Raji (cell line): ENCODE data around the gene SNRPB2.
A peak's percentile ranks its signal among the peaks of the same experiment; 100 is the strongest.

Source experiments
- POLR2A ChIP-seq: IDR thresholded peaks from 2 replicates; pipeline ENCODE4 v1.6.1; 2011; ENCODE audit warnings: low read depth, low read length, control low read depth; ENCODE audit not compliant: insufficient read depth

Gene SNRPB2

GRCh38 chr20:16729565-16730460 lies at the start of gene SNRPB2:
Gene SNRPB2, plus strand, starts transcription at chr20:16730026. Its CDS starts 1,677 bp downstream, at chr20:16731703.
- TF ChIP-seq POLR2A, result peak; percentile 85

DNA sequence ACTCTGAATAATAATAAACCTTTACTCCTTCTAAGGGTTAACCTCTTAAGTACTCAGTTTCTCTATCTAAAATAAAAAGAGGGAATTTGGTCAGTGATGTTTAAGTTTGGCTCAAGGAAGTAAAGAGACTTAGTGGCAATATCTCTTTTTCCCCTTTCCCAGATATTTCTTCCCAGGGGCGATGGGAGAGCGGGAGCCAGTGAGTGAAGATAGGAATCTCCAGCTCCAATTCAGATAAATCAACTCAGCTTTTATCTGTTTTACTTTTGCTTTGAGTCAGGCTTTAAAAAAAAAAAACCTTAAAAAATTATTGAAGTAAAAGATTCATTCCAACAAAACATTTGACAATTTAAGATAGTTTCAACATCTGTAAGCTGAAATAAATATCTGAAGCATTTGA lies 45.4 kb upstream of the SNRPB2 start:
- no peak for TF ChIP-seq POLR2A

DNA sequence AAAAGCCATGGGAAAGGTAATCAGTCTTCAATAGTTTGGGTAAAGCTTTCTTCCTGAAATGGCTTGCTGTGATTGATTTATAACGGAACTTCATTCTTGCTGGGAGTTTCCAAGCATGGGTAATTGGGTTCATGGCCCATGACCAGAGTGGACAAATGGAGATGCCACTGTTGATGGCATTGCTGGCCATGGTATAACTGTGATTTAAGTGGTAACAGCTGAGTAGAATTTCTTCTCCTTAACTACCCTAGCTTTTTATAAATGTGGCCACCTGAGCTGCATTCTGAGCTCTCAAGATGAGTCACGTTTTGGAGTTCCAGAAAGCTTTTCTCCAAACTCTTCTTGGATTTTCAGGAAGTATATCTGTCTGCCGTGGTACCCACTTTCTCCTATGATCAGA lies 39.9 kb upstream of the SNRPB2 start:
- no peak for TF ChIP-seq POLR2A

- TF ChIP-seq POLR2A, result no peak
Measured at GRCh38 chr20:16691381-16691780, 38.4 kb upstream of the SNRPB2 start.

DNA sequence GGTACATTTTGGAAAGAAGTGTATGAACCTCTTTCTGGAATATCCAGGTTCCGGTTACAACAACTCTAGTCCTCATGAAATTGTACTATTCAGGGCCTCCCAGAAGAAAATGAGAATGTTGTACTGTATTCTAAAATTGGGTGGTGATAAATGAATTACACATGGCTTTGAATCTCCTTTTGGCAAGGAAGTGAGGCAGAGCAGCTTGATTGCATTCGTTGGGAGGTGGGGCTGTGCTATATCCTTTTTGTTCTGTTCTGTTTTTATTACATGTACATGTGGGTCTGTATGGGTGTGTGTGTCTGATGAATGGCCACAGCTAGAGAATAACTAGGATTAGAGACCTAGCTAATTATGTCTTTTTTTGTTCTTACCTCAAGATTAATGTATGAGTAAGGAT lies 37.8 kb upstream of the SNRPB2 start:
- no peak for TF ChIP-seq POLR2A

DNA sequence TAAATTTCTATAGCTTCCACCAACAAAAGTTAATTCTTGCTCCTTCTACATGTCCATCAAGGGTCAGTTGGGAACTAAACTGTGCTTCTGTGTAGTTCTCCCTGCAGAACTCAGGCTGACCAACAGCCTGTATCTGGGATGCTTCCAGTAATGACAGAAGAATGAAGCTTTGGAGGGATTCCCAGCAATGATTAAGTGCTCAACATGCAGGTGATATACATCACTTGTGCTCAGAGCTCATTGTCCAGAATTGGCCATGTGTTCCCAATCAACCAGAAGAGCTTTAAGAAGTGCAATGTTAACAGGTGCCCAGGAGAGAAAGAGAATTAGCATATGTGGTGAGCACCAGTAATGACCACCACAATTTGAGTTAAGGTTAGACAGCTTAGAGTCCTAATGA lies 37.4 kb upstream of the SNRPB2 start:
- no peak for TF ChIP-seq POLR2A

- no peak for TF ChIP-seq POLR2A
Measured at GRCh38 chr20:16693278-16693677, 36.5 kb upstream of the SNRPB2 start.

DNA sequence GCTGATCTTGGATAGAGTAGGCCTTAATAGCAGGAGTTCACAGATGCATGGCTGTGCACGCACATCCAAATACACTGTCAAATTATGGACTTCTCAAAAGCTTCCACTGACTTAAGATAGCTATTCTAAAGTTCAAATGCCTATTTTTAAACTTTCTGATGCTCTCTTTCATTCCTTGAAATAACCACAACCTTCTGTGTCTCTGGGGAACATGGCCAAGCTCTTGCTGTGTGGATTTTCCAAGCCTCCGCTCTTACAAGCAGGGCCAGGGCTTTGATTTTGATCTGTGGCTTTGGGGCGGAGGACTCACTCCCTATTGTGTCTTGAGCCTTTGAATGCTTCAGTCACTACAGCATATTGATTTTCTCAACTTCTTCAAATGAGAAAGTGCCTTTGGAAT lies 35.7 kb upstream of the SNRPB2 start:
- TF ChIP-seq POLR2A, result no peak

GRCh38 chr20:16695628-16696027 lies 34.2 kb upstream of the SNRPB2 start:
- TF ChIP-seq POLR2A, result no peak

- TF ChIP-seq POLR2A, result no peak
Measured at GRCh38 chr20:16699293-16699692, 30.5 kb upstream of the SNRPB2 start.

- no peak for TF ChIP-seq POLR2A
Measured at GRCh38 chr20:16701296-16701695, 28.5 kb upstream of the SNRPB2 start.

DNA sequence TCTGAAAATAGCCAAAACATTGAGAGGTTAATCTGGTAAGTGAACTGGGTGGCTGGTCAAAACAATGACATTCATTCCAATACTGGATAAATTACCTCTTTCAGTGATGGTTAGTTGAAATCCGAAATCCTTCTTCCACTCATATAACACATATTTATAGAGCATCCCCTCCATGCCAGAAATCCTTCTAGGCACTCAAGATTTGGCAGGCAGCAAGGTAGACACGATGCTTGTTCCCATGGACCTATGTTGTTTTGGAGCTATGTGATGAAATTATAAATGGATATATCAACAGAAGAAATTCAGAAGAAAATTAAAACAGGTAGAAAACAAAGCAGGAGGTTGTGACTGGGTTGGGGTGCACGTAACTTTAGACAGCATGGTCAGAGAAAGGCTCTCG lies 26.3 kb upstream of the SNRPB2 start:
- TF ChIP-seq POLR2A, result no peak

GRCh38 chr20:16707674-16708073 lies 22.2 kb upstream of the SNRPB2 start:
- TF ChIP-seq POLR2A, result no peak

DNA sequence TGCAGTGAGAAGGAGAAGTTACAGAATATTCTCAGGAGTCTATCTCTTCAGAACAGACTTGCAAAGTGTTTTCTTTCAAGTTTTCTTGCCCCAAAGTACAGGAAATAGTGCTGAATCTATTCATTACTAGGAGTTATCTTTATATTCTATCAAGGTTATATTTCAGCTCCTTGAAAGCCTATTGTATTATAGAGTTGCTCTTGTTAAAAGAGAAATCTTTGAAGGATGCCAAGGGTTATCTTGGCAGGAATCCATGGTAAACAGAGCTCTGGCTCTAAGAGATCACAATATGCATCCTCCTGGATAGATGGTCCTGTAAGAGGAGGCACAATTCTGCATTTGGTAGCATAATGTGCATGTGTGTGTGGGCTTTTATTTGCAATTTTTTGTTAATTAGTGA lies 21.2 kb upstream of the SNRPB2 start:
- no peak for TF ChIP-seq POLR2A

DNA sequence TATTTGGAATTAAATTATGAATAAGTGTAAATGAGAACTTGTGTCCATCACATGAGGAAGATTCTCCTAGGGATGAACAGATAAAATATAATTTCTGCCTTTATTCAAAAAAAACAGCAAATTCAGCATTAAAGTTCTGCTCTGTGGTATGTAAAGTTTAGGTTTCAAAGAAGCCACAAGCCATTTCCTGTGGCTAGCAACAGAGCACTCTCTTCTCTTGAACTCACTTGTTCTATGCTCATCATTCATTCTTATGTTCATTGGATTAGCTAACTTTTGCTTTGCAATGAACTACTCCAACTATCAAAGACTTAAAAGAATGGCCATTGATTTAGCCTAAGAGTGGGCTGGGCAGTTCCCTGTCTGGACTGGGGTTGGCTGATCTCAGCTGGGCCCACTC lies 20.8 kb upstream of the SNRPB2 start:
- no peak for TF ChIP-seq POLR2A

GRCh38 chr20:16710781-16711180 lies 19.0 kb upstream of the SNRPB2 start:
- TF ChIP-seq POLR2A, result no peak
